Measurements from ENCODE around the gene IFNLR1.

IFNLR1 gene

DNA sequence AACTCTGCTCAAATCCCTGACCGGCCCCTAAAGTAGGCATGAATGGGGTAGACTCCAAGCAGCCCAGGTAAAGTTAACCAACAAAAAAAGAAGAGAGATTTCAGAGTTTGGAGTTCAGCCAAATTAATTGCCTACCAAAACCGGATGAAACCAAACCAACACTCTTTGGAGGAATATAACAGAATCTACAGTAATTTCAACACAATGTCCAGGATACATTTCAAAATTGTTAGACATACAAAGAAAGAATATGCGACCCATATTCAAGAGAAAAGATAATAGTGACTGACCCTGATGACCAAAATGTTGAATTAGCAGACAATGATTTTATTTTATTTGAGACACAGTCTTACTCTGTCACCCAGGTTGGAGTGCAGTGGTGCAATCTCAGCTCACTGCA, 56.7 kb downstream of the IFNLR1 start:
- TF ChIP-seq, protein P1, sequence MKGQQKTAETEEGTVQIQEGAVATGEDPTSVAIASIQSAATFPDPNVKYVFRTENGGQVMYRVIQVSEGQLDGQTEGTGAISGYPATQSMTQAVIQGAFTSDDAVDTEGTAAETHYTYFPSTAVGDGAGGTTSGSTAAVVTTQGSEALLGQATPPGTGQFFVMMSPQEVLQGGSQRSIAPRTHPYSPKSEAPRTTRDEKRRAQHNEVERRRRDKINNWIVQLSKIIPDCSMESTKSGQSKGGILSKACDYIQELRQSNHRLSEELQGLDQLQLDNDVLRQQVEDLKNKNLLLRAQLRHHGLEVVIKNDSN (IDR thresholded peaks at IDR 0.05), result no peak
- TF ChIP-seq TCF12 (IDR thresholded peaks at IDR 0.05; ENCODE audit: low read depth), result no peak
- no peak for TF ChIP-seq EP300 (IDR thresholded peaks at IDR 0.05; ENCODE audit: borderline replicate concordance)
- TF ChIP-seq FOXM1 (IDR thresholded peaks at IDR 0.05; ENCODE audit: borderline replicate concordance, low read depth), result no peak
- no peak for TF ChIP-seq TEAD4 (IDR thresholded peaks at IDR 0.05)
- TF ChIP-seq CEBPB (IDR thresholded peaks at IDR 0.05), result no peak
- TF ChIP-seq, protein P2, sequence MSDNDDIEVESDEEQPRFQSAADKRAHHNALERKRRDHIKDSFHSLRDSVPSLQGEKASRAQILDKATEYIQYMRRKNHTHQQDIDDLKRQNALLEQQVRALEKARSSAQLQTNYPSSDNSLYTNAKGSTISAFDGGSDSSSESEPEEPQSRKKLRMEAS (IDR thresholded peaks at IDR 0.05), result no peak
- no peak for TF ChIP-seq ZBTB7A (IDR thresholded peaks at IDR 0.05; ENCODE audit: low read depth)
- no peak for TF ChIP-seq EGR1 (IDR thresholded peaks at IDR 0.05)
- no peak for TF ChIP-seq NFIC (IDR thresholded peaks at IDR 0.05)
- TF ChIP-seq, protein P3, sequence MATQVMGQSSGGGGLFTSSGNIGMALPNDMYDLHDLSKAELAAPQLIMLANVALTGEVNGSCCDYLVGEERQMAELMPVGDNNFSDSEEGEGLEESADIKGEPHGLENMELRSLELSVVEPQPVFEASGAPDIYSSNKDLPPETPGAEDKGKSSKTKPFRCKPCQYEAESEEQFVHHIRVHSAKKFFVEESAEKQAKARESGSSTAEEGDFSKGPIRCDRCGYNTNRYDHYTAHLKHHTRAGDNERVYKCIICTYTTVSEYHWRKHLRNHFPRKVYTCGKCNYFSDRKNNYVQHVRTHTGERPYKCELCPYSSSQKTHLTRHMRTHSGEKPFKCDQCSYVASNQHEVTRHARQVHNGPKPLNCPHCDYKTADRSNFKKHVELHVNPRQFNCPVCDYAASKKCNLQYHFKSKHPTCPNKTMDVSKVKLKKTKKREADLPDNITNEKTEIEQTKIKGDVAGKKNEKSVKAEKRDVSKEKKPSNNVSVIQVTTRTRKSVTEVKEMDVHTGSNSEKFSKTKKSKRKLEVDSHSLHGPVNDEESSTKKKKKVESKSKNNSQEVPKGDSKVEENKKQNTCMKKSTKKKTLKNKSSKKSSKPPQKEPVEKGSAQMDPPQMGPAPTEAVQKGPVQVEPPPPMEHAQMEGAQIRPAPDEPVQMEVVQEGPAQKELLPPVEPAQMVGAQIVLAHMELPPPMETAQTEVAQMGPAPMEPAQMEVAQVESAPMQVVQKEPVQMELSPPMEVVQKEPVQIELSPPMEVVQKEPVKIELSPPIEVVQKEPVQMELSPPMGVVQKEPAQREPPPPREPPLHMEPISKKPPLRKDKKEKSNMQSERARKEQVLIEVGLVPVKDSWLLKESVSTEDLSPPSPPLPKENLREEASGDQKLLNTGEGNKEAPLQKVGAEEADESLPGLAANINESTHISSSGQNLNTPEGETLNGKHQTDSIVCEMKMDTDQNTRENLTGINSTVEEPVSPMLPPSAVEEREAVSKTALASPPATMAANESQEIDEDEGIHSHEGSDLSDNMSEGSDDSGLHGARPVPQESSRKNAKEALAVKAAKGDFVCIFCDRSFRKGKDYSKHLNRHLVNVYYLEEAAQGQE (IDR thresholded peaks at IDR 0.05; ENCODE audit: low read depth), result no peak
- no peak for TF ChIP-seq YY1 (IDR thresholded peaks at IDR 0.05; ENCODE audit: low read depth)
- TF ChIP-seq CREB1 (IDR thresholded peaks at IDR 0.05; ENCODE audit: low read depth), result no peak
- TF ChIP-seq RAD21 (IDR thresholded peaks at IDR 0.05; ENCODE audit: low read depth), result no peak
- no peak for TF ChIP-seq TAF1 (IDR thresholded peaks at IDR 0.05; ENCODE audit: low read depth)

DNA sequence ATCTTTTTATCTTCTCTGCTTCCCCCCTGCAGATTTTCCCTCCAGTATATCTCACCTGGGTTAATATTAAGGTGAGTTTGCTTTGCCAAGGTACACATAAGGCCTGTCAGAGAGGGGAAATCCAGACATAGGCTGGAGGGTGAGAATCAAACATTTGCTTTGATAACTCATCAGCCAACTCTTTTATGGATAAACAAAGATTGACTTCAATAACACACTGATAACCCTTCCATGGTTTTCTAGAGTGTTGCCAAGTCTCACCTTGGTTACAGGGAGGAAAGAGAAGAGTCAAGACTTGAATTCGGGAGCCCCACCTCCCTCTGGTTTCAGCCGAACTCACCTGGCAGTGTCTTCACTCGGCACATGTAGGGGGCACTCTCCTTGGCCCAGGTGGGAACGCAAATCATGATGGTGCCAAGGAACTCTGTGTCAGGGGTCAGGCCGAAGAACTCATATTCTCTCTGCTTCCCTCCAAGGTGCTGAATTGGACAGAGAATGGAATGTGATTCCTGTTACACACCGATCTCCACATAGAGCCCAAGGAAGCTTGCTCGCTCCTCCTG, 59.2 kb downstream of the IFNLR1 start:
- TF ChIP-seq, protein P3 (IDR thresholded peaks at IDR 0.05; ENCODE audit: low read depth), result peak; percentile 56
- TF ChIP-seq, protein P2 (IDR thresholded peaks at IDR 0.05), result no peak

DNA sequence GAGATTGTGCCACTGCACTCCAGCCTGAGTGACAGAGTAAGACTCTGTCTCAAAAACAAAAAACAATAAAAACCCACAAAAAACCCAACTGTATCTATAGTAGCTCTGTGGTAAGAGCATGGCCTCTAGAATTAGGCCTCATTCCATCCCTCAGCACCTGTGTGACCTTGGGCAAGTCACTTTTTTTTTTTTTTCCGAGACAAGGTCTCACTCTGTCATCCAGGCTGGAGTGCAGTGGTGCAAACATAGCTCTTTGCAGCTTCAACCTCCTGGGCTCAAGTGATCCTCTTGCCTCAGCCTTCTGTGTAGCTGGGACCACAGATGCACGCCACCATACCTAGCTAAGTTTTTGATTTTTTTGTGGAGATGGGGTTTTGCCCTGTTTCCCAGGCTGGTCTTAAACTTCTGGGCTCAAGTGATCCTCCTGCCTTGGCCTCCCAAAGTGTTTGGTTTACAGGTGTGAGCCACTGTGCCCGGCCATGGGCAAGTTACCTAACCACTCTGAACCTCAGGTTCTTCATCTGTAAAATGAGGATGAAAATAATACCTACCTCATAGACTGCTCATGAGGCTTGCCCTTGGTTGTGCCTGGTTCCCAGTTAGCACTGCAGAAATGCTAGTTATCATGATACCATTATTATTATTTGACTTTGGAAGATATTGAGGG, 59.8 kb downstream of the IFNLR1 start:
- no peak for TF ChIP-seq RAD21 (IDR thresholded peaks at IDR 0.05; ENCODE audit: low read depth)
- TF ChIP-seq TEAD4 (IDR thresholded peaks at IDR 0.05), result no peak
- TF ChIP-seq CEBPB (IDR thresholded peaks at IDR 0.05), result no peak
- no peak for TF ChIP-seq TAF1 (IDR thresholded peaks at IDR 0.05; ENCODE audit: low read depth)
- TF ChIP-seq FOXM1 (IDR thresholded peaks at IDR 0.05; ENCODE audit: borderline replicate concordance, low read depth), result no peak

DNA sequence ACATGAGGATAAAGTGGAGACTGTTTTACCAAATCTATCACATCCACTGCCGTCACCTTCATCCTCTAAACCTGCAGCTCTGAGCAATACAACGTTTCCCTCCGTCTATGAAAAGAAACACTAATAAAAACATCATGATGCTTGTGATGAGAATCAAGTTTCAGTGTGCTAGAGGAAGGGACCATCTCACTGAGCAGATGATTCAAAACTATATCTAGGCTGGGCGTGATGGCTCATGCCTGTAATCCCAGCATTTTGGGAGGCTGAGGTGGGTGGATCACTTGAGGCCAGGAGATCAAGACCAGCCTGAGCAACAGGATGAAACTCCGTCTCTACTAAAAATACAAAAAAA, 60.4 kb downstream of the IFNLR1 start:
- no peak for TF ChIP-seq TEAD4 (IDR thresholded peaks at IDR 0.05)
- TF ChIP-seq NFIC (IDR thresholded peaks at IDR 0.05), result no peak
- TF ChIP-seq, protein P1 (IDR thresholded peaks at IDR 0.05), result no peak
- no peak for TF ChIP-seq TAF1 (IDR thresholded peaks at IDR 0.05; ENCODE audit: low read depth)
- no peak for TF ChIP-seq TCF12 (IDR thresholded peaks at IDR 0.05; ENCODE audit: low read depth)
- TF ChIP-seq, protein P3 (IDR thresholded peaks at IDR 0.05; ENCODE audit: low read depth), result no peak
- no peak for TF ChIP-seq FOXM1 (IDR thresholded peaks at IDR 0.05; ENCODE audit: borderline replicate concordance, low read depth)
- no peak for TF ChIP-seq CEBPB (IDR thresholded peaks at IDR 0.05)
- no peak for TF ChIP-seq ZBTB7A (IDR thresholded peaks at IDR 0.05; ENCODE audit: low read depth)
- TF ChIP-seq CREB1 (IDR thresholded peaks at IDR 0.05; ENCODE audit: low read depth), result no peak
- no peak for TF ChIP-seq EGR1 (IDR thresholded peaks at IDR 0.05)
- TF ChIP-seq RAD21 (IDR thresholded peaks at IDR 0.05; ENCODE audit: low read depth), result no peak
- TF ChIP-seq EP300 (IDR thresholded peaks at IDR 0.05; ENCODE audit: borderline replicate concordance), result no peak
- TF ChIP-seq, protein P2 (IDR thresholded peaks at IDR 0.05), result no peak
- TF ChIP-seq YY1 (IDR thresholded peaks at IDR 0.05; ENCODE audit: low read depth), result no peak
